Small intestine (tissue), 7 donors: Measurements from ENCODE around the gene ANXA8L1. TPM values are rescaled to one million over a fixed set of nuclear protein-coding genes. Genes with fewer than 3 reads are reported as not detected.
"Not testable (repeated sequence)": the region's sequence is repeated elsewhere in the genome, so short reads cannot be mapped to it uniquely, and the experiment has no call there.

Experiments used
- DNase-seq, 2 donors: peaks; one replicate each; pipeline versions ENCODE4 v3.0.0 to v3.0.0-alpha.2; 2013
- FAIRE-seq: peaks from 2 replicates; lab custom pipeline; 2012; peaks lifted over from hg19 to GRCh38; lab: Jason Lieb, UNC
- H3K27ac ChIP-seq, 3 donors: one replicate each; pipeline ENCODE4 v1.5.1; 2013; ENCODE audit warnings: low read length in 2 of 3, mild to moderate bottlenecking in 2 of 3, control low read depth in 1 of 3, inconsistent platforms in 1 of 3, low read depth in 1 of 3, moderate library complexity in 1 of 3
- H3K27me3 ChIP-seq, 3 donors: one replicate each; pipeline ENCODE4 v1.6.1; 2013; ENCODE audit warnings: low read length in 3 of 3, inconsistent platforms in 1 of 3; ENCODE audit not compliant: control insufficient read depth in 3 of 3, insufficient read depth in 3 of 3
- H3K36me3 ChIP-seq, 3 donors: one replicate each; pipeline ENCODE4 v1.6.1; 2013; ENCODE audit warnings: low read length in 3 of 3, inconsistent platforms in 1 of 3, low read depth in 1 of 3, mild to moderate bottlenecking in 1 of 3, moderate library complexity in 1 of 3; ENCODE audit not compliant: control insufficient read depth in 3 of 3, insufficient read depth in 2 of 3
- H3K4me1 ChIP-seq, 3 donors: one replicate each; pipeline ENCODE4 v1.6.1; 2013; ENCODE audit warnings: low read length in 2 of 3, inconsistent platforms in 1 of 3, low read depth in 1 of 3, mild to moderate bottlenecking in 1 of 3, moderate library complexity in 1 of 3; ENCODE audit not compliant: control insufficient read depth in 3 of 3, insufficient read depth in 2 of 3
- H3K4me3 ChIP-seq, 3 donors: one replicate each; pipeline ENCODE4 v1.5.1; 2013; ENCODE audit warnings: low read length in 3 of 3, control low read depth in 1 of 3, inconsistent platforms in 1 of 3, low read depth in 1 of 3, mild to moderate bottlenecking in 1 of 3, moderate library complexity in 1 of 3
- H3K9me3 ChIP-seq, 2 donors: one replicate each; pipeline ENCODE4 v1.6.1; 2013; ENCODE audit warnings: low read depth in 1 of 2, low read length in 1 of 2; ENCODE audit not compliant: control insufficient read depth in 2 of 2, insufficient read depth in 1 of 2
- WGBS, 3 donors: extraction: QIAGEN DNeasy Blood & Tissue Kit; methylation state at CpG; one replicate each; pipeline ENCODE4 v1.1.7; 2013; 5-methylcytosine and 5-hydroxymethylcytosine counted together
- polyA plus RNA-seq, 4 donors: library from polyadenylated mRNA; stranded (reverse) in 3 of 4; unstranded in 1 of 4; fragments of 200-250 nt in 3 of 4; fragments of 120-200 nt in 1 of 4; gene quantifications; one replicate each; pipeline versions ENCODE4 v1.2.1 to v1.2.3, GENCODE V29; 2013
- donor health status: healthy with polysubstance abuse.
- donor health status: control.
- donor health status: control.
- donor health status: Bipolar disorder and iron deficiency.
- donor health status: healthy.

Gene ANXA8L1
- polyA plus RNA-seq, 4 donors, result 0.03 TPM; not detected in 3

DNA sequence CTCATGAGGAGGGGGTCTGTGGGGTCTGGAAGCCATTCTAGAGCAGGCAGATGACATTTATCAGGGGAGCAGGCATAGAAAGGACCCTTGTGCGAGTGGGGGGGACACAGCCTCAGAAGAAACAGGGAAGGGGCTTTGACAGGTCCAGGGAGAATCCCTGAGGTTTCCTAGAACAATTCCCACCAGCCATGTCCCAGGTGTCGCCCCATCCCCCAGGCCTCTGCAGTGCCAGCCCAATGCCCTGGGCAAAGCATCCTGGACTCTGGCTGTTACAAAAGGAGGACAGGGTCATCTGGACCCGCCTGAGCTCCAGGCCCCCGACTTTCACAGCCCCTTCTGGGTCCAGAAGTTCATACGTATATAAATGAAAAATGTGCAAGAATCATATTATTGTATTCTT is 8.4 kb upstream of the ANXA8L1 start:
- not testable (repeated sequence) for H3K4me3 ChIP-seq, FAIRE-seq, H3K4me1 ChIP-seq, DNase-seq, H3K27me3 ChIP-seq, H3K36me3 ChIP-seq, H3K9me3 ChIP-seq, H3K27ac ChIP-seq
- 100% methylated on average over 1 of the region's 5 CpGs; no CpG with 5 or more reads in 2 of the 3 donors for WGBS, 3 donors

DNA sequence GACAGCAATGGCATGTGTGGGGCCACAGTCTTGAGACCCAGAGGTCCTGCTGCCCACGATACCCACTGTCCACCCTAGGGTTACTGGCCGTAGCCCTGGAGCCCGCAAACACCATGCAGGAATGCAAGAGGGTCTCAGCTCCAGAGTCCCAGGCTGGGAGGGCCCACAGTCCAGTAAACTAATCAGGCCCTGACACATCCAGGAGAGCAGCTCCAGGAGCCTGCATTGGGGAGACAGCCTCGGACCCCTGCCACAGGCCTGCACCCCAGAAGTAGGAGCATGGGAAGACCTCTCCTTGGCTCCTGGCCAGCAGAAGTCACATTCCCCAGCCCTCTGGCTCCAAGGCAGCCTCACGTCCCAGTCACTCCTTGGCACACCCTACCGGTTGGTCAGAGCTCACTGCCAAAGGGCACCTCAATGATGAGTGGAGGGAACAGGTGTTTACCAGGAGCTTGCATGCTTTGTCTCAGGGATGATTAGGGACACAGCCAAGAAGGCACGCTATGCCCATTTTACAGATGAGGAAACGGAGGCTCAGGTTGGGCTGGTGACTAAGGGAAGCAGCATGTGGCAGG is 7.8 kb upstream of the ANXA8L1 start:
- H3K4me3 ChIP-seq, H3K4me1 ChIP-seq, H3K27me3 ChIP-seq, DNase-seq, H3K27ac ChIP-seq, H3K9me3 ChIP-seq, H3K36me3 ChIP-seq, FAIRE-seq: not testable (repeated sequence)
- 44 to 77% (median 57%) methylated on average over 4 to 6 of the region's 8 CpGs for WGBS, 3 donors

DNA sequence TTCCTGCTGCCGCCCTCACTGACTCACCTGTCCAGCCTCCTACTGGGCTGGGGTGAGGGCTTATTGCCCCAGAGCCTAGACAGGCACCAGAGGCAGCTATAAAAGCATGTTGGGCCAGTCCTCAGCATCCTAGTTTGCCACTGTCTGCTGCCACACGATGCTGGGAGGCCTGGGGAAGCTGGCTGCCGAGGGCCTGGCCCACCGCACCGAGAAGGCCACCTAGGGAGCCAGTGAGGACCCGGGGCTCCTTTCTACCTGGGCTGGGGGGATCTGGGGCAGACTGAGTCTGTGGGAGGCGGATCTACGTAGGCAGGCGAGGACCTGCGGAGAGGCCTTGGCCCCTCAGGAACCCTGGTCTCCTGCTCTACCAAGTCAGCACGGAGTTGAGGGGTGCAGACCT is 6.6 kb upstream of the ANXA8L1 start:
- FAIRE-seq, H3K36me3 ChIP-seq, DNase-seq, H3K4me1 ChIP-seq, H3K27me3 ChIP-seq, H3K27ac ChIP-seq, H3K9me3 ChIP-seq, H3K4me3 ChIP-seq: not testable (repeated sequence)
- WGBS, 3 donors, result 83 to 91% (median 87%) methylated on average over 6 to 10 of the region's 11 CpGs

DNA sequence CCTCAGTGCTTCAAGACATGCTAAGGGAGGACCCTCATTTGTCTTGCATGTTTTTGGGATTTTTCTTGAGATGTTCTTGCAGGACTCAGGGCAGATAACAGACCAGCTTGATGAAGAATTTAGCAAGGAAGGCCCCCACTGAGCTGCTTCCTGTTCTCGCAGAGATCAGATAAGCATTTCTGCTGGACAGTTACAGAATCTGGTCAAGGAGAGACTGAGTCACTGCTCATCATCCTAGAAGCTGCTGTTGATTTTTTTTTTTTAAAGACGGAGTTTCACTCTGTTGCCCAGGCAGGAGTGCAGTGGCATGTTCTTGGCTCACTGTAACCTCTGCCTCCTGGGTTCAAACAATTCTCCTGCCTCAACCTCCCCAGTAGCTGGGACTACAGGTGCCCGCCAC is 1.2 kb upstream of the ANXA8L1 start:
- not testable (repeated sequence) for H3K27me3 ChIP-seq, H3K27ac ChIP-seq, H3K4me3 ChIP-seq, H3K4me1 ChIP-seq, DNase-seq, H3K36me3 ChIP-seq, H3K9me3 ChIP-seq, FAIRE-seq
- 77 to 95% (median 84%) methylated on average over 2 of the region's 3 CpGs for WGBS, 3 donors

DNA sequence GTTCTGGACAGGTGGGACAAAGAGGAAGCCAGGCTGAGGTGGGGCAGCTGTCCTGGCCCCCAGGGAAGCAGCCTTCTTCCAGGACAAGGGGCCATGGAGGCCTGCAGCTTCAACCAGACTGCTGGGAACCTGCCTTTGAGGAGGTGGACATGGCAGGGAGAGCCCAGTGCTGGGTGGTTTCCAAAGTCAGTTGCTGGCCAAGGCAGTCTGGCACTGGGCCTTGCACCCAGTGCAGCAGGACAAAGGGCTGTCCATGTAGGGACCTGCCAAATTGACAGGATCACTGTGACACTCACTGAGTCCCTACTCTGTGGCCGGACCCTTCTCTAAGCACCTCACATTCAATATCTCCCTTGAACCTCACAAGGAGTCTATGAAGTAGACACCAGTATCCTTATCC is 1.4 kb downstream of the ANXA8L1 start:
- H3K4me3 ChIP-seq, H3K9me3 ChIP-seq, H3K36me3 ChIP-seq, DNase-seq, H3K4me1 ChIP-seq, H3K27me3 ChIP-seq, H3K27ac ChIP-seq, FAIRE-seq: not testable (repeated sequence)
- WGBS, 3 donors, result no CpG with 5 or more reads among the region's 1 CpG

DNA sequence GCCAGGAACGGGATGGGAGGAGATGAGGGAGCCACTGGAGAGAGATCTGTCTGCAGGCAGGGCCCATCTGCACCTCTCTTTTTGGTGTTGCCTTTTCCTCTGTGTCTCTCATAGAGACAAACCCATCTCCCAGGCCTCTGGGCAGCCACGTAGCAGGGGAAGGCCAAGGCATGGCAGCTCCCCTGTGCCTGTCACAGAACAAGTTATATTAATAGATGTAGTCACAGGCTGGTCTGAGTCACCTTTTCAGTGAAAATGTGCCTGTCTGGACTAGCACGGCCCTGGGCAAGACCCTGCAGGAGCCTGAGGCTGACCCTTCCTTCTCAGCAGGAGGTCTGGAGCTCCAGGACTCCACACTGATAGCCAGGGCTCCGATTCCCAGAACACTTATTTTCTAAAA is 2.1 kb downstream of the ANXA8L1 start:
- 75 to 80% methylated on average over 1 of the region's 4 CpGs; no CpG with 5 or more reads in 1 of the 3 donors for WGBS, 3 donors
- not testable (repeated sequence) for H3K9me3 ChIP-seq, H3K4me3 ChIP-seq, DNase-seq, H3K27me3 ChIP-seq, H3K36me3 ChIP-seq, FAIRE-seq, H3K4me1 ChIP-seq, H3K27ac ChIP-seq

DNA sequence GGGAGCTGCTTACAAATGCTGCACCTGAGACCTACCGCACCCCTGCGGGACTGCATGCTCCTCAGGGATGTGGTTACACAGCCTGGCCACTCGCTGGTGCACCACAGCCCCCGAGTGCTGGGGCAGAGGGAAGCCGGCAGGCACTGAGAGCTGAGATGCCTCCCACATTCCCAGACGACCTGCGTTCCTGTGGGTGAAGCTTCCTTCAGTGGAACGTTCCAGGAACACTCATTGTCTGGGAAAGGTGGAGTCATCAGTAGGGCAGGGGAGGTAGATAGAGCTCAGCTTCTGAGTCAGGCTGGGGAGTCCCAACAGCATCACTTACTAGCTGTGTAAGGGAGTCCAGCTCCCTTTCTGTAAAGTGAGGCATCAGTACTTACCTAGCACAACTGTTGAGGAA is 2.5 kb downstream of the ANXA8L1 start:
- not testable (repeated sequence) for H3K4me3 ChIP-seq, H3K9me3 ChIP-seq, H3K27ac ChIP-seq, H3K36me3 ChIP-seq, FAIRE-seq, H3K4me1 ChIP-seq, DNase-seq, H3K27me3 ChIP-seq
- 20 to 56% methylated on average over 1 to 8 of the region's 8 CpGs; no CpG with 5 or more reads in 1 of the 3 donors for WGBS, 3 donors

DNA sequence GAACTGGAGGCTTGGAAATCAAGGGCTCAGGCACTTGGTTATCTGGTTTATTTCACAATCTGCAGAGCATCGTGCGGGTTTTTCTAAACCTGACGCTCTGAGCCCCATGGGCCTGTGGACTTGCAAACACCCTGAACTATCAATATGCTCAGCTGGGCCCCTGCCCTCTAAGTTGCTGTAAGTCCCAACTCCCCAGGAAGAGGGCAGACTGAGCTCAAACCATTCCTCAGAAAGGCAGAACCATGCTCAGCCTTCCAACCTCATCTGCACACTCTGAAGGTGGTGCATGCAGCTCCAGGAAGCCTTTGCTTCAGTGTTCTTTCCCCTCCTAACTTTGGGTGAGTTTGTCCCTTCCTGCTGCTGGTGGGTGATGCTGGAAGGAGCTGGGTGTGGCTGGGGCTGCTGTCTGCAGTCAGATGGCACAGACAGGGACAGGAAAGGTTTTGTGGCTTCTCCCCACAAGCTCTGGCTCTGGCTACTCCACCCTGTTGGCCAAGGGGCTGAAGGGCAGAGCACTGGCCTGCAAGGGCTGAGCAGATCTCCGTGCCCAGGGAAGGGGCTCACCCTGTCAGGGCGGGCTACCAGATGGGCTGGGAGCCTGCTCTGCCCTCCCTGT is 3.8 kb downstream of the ANXA8L1 start:
- H3K36me3 ChIP-seq, H3K4me1 ChIP-seq, H3K27ac ChIP-seq, H3K9me3 ChIP-seq, H3K4me3 ChIP-seq, DNase-seq, FAIRE-seq, H3K27me3 ChIP-seq: not testable (repeated sequence)
- 52 to 80% methylated on average over 1 to 2 of the region's 5 CpGs; no CpG with 5 or more reads in 1 of the 3 donors for WGBS, 3 donors

DNA sequence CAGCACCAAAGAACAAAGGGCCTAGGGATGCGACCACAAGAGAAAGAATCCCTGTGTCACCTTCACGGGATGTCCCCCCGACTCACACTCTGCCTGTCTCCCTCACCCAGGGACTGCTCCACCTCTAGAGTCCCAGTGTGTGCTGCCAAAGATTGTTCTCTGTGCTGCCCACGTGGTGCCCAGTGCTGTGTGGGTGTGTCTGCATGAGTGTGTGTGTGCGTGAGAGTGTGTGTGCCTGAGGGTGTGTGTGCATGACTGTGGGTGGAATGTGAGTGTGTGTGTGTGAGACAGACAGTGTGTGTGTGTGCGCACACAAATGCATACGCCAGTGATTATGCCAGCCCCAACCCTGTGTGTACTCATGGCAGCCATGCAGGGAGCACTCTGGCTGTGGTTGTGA is 10.3 kb downstream of the ANXA8L1 start:
- DNase-seq, H3K27me3 ChIP-seq, FAIRE-seq, H3K27ac ChIP-seq, H3K4me1 ChIP-seq, H3K36me3 ChIP-seq, H3K9me3 ChIP-seq, H3K4me3 ChIP-seq: not testable (repeated sequence)
- WGBS, 3 donors, result no CpG with 5 or more reads among the region's 7 CpGs
